ENCODE measurements around the gene IRAK2. TPM values are rescaled to one million over a fixed set of nuclear protein-coding genes. Genes with fewer than 3 reads are reported as not detected.

The IRAK2 gene
- total and polyA plus RNA-seq, 2 donors: 3.3 to 3.9 TPM

DNA sequence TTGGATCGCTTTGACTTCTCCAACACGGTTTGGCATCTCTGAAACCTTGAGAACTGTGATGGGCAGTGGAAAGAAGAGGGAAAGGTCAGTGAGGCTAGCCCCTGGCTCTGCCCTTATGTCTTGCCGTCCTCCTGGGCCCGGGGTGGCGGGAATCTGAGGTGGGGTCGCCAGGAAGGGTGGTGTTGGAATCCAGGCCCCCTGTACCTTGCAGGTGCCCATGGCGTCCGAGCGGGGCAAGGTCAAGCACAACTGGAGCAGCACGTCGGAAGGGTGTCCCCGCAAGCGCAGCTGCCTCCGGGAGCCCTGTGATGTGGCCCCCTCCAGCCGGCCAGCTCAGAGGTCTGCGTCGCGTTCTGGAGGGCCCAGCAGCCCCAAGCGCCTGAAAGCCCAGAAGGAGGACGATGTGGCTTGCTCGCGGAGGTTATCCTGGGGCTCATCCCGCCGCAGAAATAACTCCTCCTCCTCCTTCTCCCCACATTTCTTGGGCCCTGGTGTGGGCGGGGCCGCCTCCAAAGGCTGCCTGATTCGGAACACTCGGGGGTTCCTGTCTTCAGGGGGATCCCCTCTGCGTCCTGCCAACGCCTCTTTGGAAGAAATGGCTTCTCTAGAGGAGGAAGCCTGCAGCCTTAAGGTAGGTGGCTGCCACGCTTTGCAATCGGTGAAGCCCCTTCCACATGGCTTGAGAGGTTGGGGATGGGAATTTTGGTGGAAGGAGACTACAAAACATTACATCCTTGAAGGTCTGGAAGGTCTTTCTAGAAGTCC is 84.4 kb downstream of the IRAK2 start:
- peak in 2 of 9 donors; percentile 26 to 54 for DNase-seq (ENCODE audit: low read depth in 6 of 9, low spot score in 9 of 9)
- Histone ChIP-seq H3K9me3 (ENCODE audit: control insufficient read depth in 2 of 2, insufficient read depth in 1 of 2, low read length in 1 of 2) (peaks cover 0 to 22% of the 10 kb centered on the region in 2 donors), H3K4me3 (ENCODE audit: low read length in 2 of 2) (peak overlapping the region; percentile 70 to 97), H3K36me3 (ENCODE audit: control insufficient read depth in 2 of 2, insufficient read depth in 2 of 2, low read length in 1 of 2) (peaks cover 21 to 34% of the 10 kb centered on the region in 2 donors), H3K27ac (ENCODE audit: low read depth in 1 of 2, low read length in 1 of 2) (peak overlapping the region; percentile 82 to 92), H3K27me3 (ENCODE audit: control insufficient read depth in 2 of 2, insufficient read depth in 1 of 2, low read length in 1 of 2) (no peaks in the 10 kb centered on the region), H3K4me1 (ENCODE audit: control insufficient read depth in 2 of 2, insufficient read depth in 2 of 2, low read length in 2 of 2) (peaks cover 25 to 39% of the 10 kb centered on the region in 2 donors)
- 2% methylated on average over 32 of the region's 32 CpGs for WGBS

DNA sequence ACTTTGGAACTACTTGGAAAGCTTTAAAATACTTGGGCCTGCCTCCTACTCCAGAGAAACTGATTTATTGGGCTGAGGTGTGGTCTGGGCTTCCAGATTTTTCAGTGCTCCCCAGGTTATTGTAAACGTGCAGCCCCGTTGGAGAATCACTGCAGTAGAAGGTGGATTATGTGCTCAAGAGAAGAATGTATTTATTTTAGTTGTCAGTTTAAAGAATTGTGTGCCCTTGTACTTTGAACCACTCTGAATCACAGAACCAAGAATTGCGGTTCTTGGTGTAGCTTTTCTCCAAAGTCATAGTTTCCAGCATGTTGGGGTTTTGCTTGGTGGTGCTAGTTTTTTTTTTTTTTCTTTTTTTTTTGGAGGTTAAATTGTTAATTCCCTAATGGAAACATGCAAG is 85.1 kb downstream of the IRAK2 start:
- H3K9me3 ChIP-seq (ENCODE audit: control insufficient read depth in 2 of 2, insufficient read depth in 1 of 2, low read length in 1 of 2): peaks cover 0 to 22% of the 10 kb centered on the region in 2 donors
- peak overlapping the region in 1 of 2 donors; percentile 28 for H3K27ac ChIP-seq (ENCODE audit: low read depth in 1 of 2, low read length in 1 of 2)
- peaks cover 25 to 38% of the 10 kb centered on the region in 2 donors for H3K4me1 ChIP-seq (ENCODE audit: control insufficient read depth in 2 of 2, insufficient read depth in 2 of 2, low read length in 2 of 2)
- H3K27me3 ChIP-seq (ENCODE audit: control insufficient read depth in 2 of 2, insufficient read depth in 1 of 2, low read length in 1 of 2): no peaks in the 10 kb centered on the region
- DNase-seq (ENCODE audit: low read depth in 6 of 9, low spot score in 9 of 9): no peak
- 47% methylated on average over 3 of the region's 3 CpGs for WGBS
- H3K4me3 ChIP-seq (ENCODE audit: low read length in 2 of 2): peak overlapping the region; percentile 70 to 97
- peaks cover 24 to 36% of the 10 kb centered on the region in 2 donors for H3K36me3 ChIP-seq (ENCODE audit: control insufficient read depth in 2 of 2, insufficient read depth in 2 of 2, low read length in 1 of 2)

DNA sequence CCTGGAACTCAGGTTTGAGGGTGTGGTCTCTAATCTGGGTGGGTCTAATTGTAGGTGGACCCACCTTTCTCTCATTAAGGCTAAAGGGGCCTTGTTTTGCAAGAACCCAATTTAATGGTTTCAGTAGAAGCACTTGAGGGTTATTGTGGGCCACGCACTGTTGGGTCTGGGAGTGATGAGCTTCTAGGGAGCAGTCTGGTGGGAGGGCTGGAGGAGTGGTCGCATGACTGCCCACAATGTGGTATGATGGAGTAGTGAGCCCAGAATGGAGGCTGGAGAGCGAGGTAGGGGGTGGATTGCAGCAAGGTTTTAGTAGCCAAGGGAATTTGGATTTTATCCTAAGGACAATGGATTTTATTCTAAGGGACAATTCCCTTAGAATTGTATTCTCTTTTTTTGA is 86.3 kb downstream of the IRAK2 start:
- H3K36me3 ChIP-seq (ENCODE audit: control insufficient read depth in 2 of 2, insufficient read depth in 2 of 2, low read length in 1 of 2): peaks cover 28 to 45% of the 10 kb centered on the region in 2 donors

GRCh38 chr3:10253731-10254130 is 89.0 kb downstream of the IRAK2 start:
- Histone ChIP-seq H3K4me3 (ENCODE audit: low read length in 2 of 2) (no peak overlapping the region), H3K27ac (ENCODE audit: low read depth in 1 of 2, low read length in 1 of 2) (no peak overlapping the region), H3K27me3 (ENCODE audit: control insufficient read depth in 2 of 2, insufficient read depth in 1 of 2, low read length in 1 of 2) (no peaks in the 10 kb centered on the region), H3K4me1 (ENCODE audit: control insufficient read depth in 2 of 2, insufficient read depth in 2 of 2, low read length in 2 of 2) (peaks cover 19 to 29% of the 10 kb centered on the region in 2 donors), H3K9me3 (ENCODE audit: control insufficient read depth in 2 of 2, insufficient read depth in 1 of 2, low read length in 1 of 2) (no peaks in the 10 kb centered on the region), H3K36me3 (ENCODE audit: control insufficient read depth in 2 of 2, insufficient read depth in 2 of 2, low read length in 1 of 2) (peaks cover 35 to 56% of the 10 kb centered on the region in 2 donors)
- DNase-seq (ENCODE audit: low read depth in 6 of 9, low spot score in 9 of 9): no peak
- 93% methylated on average over 3 of the region's 3 CpGs for WGBS

More for the DNA sequence above, 86.3 kb downstream of the IRAK2 start:
- WGBS: 98% methylated on average over 3 of the region's 3 CpGs
- H3K9me3 ChIP-seq (ENCODE audit: control insufficient read depth in 2 of 2, insufficient read depth in 1 of 2, low read length in 1 of 2): peaks cover 0 to 15% of the 10 kb centered on the region in 2 donors
- no peaks in the 10 kb centered on the region for H3K27me3 ChIP-seq (ENCODE audit: control insufficient read depth in 2 of 2, insufficient read depth in 1 of 2, low read length in 1 of 2)
- H3K4me3 ChIP-seq (ENCODE audit: low read length in 2 of 2): peak overlapping the region; percentile 70 to 97
- no peak for DNase-seq (ENCODE audit: low read depth in 6 of 9, low spot score in 9 of 9)
- H3K4me1 ChIP-seq (ENCODE audit: control insufficient read depth in 2 of 2, insufficient read depth in 2 of 2, low read length in 2 of 2): peaks cover 25 to 38% of the 10 kb centered on the region in 2 donors
- no peak overlapping the region for H3K27ac ChIP-seq (ENCODE audit: low read depth in 1 of 2, low read length in 1 of 2)

GRCh38 chr3:10255835-10256234 is 91.1 kb downstream of the IRAK2 start:
- 98% methylated on average over 7 of the region's 7 CpGs for WGBS
- H3K36me3 ChIP-seq (ENCODE audit: control insufficient read depth in 2 of 2, insufficient read depth in 2 of 2, low read length in 1 of 2): peaks cover 54 to 70% of the 10 kb centered on the region in 2 donors
- no peak for DNase-seq (ENCODE audit: low read depth in 6 of 9, low spot score in 9 of 9)
- peaks cover 8 to 11% of the 10 kb centered on the region in 2 donors for H3K4me1 ChIP-seq (ENCODE audit: control insufficient read depth in 2 of 2, insufficient read depth in 2 of 2, low read length in 2 of 2)
- no peaks in the 10 kb centered on the region for H3K27me3 ChIP-seq (ENCODE audit: control insufficient read depth in 2 of 2, insufficient read depth in 1 of 2, low read length in 1 of 2)
- H3K4me3 ChIP-seq (ENCODE audit: low read length in 2 of 2): no peak overlapping the region
- H3K9me3 ChIP-seq (ENCODE audit: control insufficient read depth in 2 of 2, insufficient read depth in 1 of 2, low read length in 1 of 2): no peaks in the 10 kb centered on the region
- H3K27ac ChIP-seq (ENCODE audit: low read depth in 1 of 2, low read length in 1 of 2): no peak overlapping the region

GRCh38 chr3:10259036-10259435 is 94.3 kb downstream of the IRAK2 start:
- Histone ChIP-seq H3K27ac (ENCODE audit: low read depth in 1 of 2, low read length in 1 of 2) (no peak overlapping the region), H3K4me1 (ENCODE audit: control insufficient read depth in 2 of 2, insufficient read depth in 2 of 2, low read length in 2 of 2) (peaks cover 0 to 4% of the 10 kb centered on the region in 2 donors), H3K4me3 (ENCODE audit: low read length in 2 of 2) (no peak overlapping the region), H3K27me3 (ENCODE audit: control insufficient read depth in 2 of 2, insufficient read depth in 1 of 2, low read length in 1 of 2) (no peaks in the 10 kb centered on the region), H3K9me3 (ENCODE audit: control insufficient read depth in 2 of 2, insufficient read depth in 1 of 2, low read length in 1 of 2) (no peaks in the 10 kb centered on the region), H3K36me3 (ENCODE audit: control insufficient read depth in 2 of 2, insufficient read depth in 2 of 2, low read length in 1 of 2) (peaks cover 45 to 70% of the 10 kb centered on the region in 2 donors)
- no peak for DNase-seq (ENCODE audit: low read depth in 6 of 9, low spot score in 9 of 9)
- over 99% methylated on average over 7 of the region's 7 CpGs for WGBS

GRCh38 chr3:10259798-10260197 is 95.1 kb downstream of the IRAK2 start:
- WGBS: 95% methylated on average over 4 of the region's 4 CpGs
- no peaks in the 10 kb centered on the region for H3K27me3 ChIP-seq (ENCODE audit: control insufficient read depth in 2 of 2, insufficient read depth in 1 of 2, low read length in 1 of 2)
- H3K27ac ChIP-seq (ENCODE audit: low read depth in 1 of 2, low read length in 1 of 2): no peak overlapping the region
- H3K4me1 ChIP-seq (ENCODE audit: control insufficient read depth in 2 of 2, insufficient read depth in 2 of 2, low read length in 2 of 2): peaks cover 0 to 6% of the 10 kb centered on the region in 2 donors
- H3K4me3 ChIP-seq (ENCODE audit: low read length in 2 of 2): no peak overlapping the region
- H3K36me3 ChIP-seq (ENCODE audit: control insufficient read depth in 2 of 2, insufficient read depth in 2 of 2, low read length in 1 of 2): peaks cover 41 to 69% of the 10 kb centered on the region in 2 donors
- DNase-seq (ENCODE audit: low read depth in 6 of 9, low spot score in 9 of 9): no peak
- no peaks in the 10 kb centered on the region for H3K9me3 ChIP-seq (ENCODE audit: control insufficient read depth in 2 of 2, insufficient read depth in 1 of 2, low read length in 1 of 2)

DNA sequence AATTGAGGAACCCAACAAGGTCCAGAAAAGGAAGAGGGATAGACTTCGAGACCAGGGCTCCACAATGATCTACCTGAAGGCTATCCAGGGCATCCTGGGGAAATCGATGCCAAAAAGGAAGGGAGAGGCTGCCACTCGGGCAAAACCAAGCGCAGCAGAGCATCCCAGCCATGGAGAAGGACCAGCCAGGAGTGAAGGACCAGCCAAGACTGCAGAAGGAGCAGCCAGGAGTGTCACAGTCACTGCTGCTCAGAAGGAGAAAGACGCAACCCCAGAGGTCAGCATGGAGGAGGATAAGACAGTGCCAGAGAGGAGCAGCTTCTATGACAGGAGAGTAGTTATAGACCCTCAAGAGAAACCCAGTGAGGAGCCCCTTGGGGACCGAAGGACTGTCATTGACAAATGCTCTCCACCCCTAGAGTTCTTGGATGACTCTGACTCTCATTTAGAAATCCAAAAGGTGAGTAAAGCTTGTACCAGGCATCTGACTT is 95.5 kb downstream of the IRAK2 start:
- H3K4me1 ChIP-seq (ENCODE audit: control insufficient read depth in 2 of 2, insufficient read depth in 2 of 2, low read length in 2 of 2): peaks cover 0 to 6% of the 10 kb centered on the region in 2 donors
- peaks cover 41 to 70% of the 10 kb centered on the region in 2 donors for H3K36me3 ChIP-seq (ENCODE audit: control insufficient read depth in 2 of 2, insufficient read depth in 2 of 2, low read length in 1 of 2)
- no peaks in the 10 kb centered on the region for H3K27me3 ChIP-seq (ENCODE audit: control insufficient read depth in 2 of 2, insufficient read depth in 1 of 2, low read length in 1 of 2)
- H3K4me3 ChIP-seq (ENCODE audit: low read length in 2 of 2): no peak overlapping the region
- no peak for DNase-seq (ENCODE audit: low read depth in 6 of 9, low spot score in 9 of 9)
- 95% methylated on average over 6 of the region's 6 CpGs for whole genome bisulfite sequencing
- no peaks in the 10 kb centered on the region for H3K9me3 ChIP-seq (ENCODE audit: control insufficient read depth in 2 of 2, insufficient read depth in 1 of 2, low read length in 1 of 2)
- no peak overlapping the region for H3K27ac ChIP-seq (ENCODE audit: low read depth in 1 of 2, low read length in 1 of 2)

GRCh38 chr3:10262027-10262426 is 97.3 kb downstream of the IRAK2 start:
- Histone ChIP-seq H3K27ac (ENCODE audit: low read depth in 1 of 2, low read length in 1 of 2) (no peak overlapping the region), H3K27me3 (ENCODE audit: control insufficient read depth in 2 of 2, insufficient read depth in 1 of 2, low read length in 1 of 2) (no peaks in the 10 kb centered on the region), H3K4me1 (ENCODE audit: control insufficient read depth in 2 of 2, insufficient read depth in 2 of 2, low read length in 2 of 2) (peaks cover 0 to 6% of the 10 kb centered on the region in 2 donors), H3K9me3 (ENCODE audit: control insufficient read depth in 2 of 2, insufficient read depth in 1 of 2, low read length in 1 of 2) (no peaks in the 10 kb centered on the region), H3K4me3 (ENCODE audit: low read length in 2 of 2) (no peak overlapping the region), H3K36me3 (ENCODE audit: control insufficient read depth in 2 of 2, insufficient read depth in 2 of 2, low read length in 1 of 2) (peaks cover 38 to 71% of the 10 kb centered on the region in 2 donors)
- WGBS: 95% methylated on average over 4 of the region's 4 CpGs
- no peak for DNase-seq (ENCODE audit: low read depth in 6 of 9, low spot score in 9 of 9)
